Measurements from ENCODE around the gene NOBOX.

GRCh38 chr7:144407266-144407931, 3.9 kb upstream of the NOBOX start:
- TF ChIP-seq CTCF (conservative IDR thresholded peaks at IDR 0.05): no peak
- TF ChIP-seq ZFX (IDR thresholded peaks at IDR 0.05): no peak
